NCI-H1417 treated with DMSO at 0.1 percent for 48 hours (cell line): ENCODE measurements around the gene SV2A.
"Not testable (repeated sequence)": the region's sequence is repeated elsewhere in the genome, so short reads cannot be mapped to it uniquely, and the experiment has no call there.

Experiments
- DNase-seq: peaks from one replicate; lab custom pipeline; 2025; lab: John Stamatoyannopoulos, UW

The SV2A gene

GRCh38 chr1:149886396-149887195 is 31.0 kb downstream of the SV2A start:
- DNase-seq, result peak; percentile 98

GRCh38 chr1:149886121-149886395 is 31.6 kb downstream of the SV2A start:
- not testable (repeated sequence) for DNase-seq

- DNase-seq, result peak; percentile 51
Observed at GRCh38 chr1:149885339-149886120, 32.1 kb downstream of the SV2A start.

GRCh38 chr1:149884433-149885338 is 33.0 kb downstream of the SV2A start:
- DNase-seq, result no peak

GRCh38 chr1:149883598-149884247 is 33.9 kb downstream of the SV2A start:
- no peak for DNase-seq

- no peak for DNase-seq
Observed at GRCh38 chr1:149881876-149882275, 35.8 kb downstream of the SV2A start.

- DNase-seq, result no peak
Observed at GRCh38 chr1:149879556-149879955, 38.1 kb downstream of the SV2A start.

- DNase-seq, result no peak
Observed at GRCh38 chr1:149877211-149877946, 40.3 kb downstream of the SV2A start.

GRCh38 chr1:149873060-149873459 is 44.6 kb downstream of the SV2A start:
- DNase-seq, result not testable (repeated sequence)

- not testable (repeated sequence) for DNase-seq
Observed at GRCh38 chr1:149866887-149867286, 50.8 kb downstream of the SV2A start.

GRCh38 chr1:149861497-149862054 is 56.1 kb downstream of the SV2A start:
- DNase-seq, result not testable (repeated sequence)

GRCh38 chr1:149860684-149861496 is 56.8 kb downstream of the SV2A start:
- not testable (repeated sequence) for DNase-seq

- not testable (repeated sequence) for DNase-seq
Observed at GRCh38 chr1:149860271-149860670, 57.4 kb downstream of the SV2A start.
